Measurements from ENCODE around the gene AKAP13.
A peak's percentile ranks its signal among the peaks of the same experiment; 100 is the strongest.

The AKAP13 gene

DNA sequence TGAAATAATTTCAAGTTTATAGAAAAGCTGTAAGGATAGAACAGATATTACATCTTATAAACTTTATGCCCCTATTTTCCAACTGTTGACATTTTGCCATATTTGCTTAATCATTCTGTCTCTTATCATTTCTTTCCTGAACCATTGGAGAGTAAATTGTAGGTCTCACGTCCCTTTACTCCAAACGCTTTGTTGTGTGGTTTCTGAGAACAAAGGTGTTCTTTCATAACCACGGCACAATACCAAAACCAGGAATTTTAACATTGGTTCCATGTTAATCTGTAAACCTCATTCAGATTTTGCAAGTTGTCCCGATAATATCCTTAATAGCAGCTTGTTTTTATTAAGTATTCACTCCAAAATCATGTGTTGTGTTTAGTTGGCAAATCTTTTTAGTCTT, 134.8 kb downstream of the AKAP13 start:
- no peak for TF ChIP-seq ZNF16 (tag by site-specific recombination; IDR thresholded peaks at IDR 0.05; ENCODE audit: low read depth)
- TF ChIP-seq ZNF549 (tag by site-specific recombination; IDR thresholded peaks at IDR 0.05): no peak
- no peak for TF ChIP-seq ZNF335 (tag by site-specific recombination; conservative IDR thresholded peaks at IDR 0.05)
- no peak for TF ChIP-seq ZNF10 (tag by site-specific recombination; IDR thresholded peaks at IDR 0.05)
- TF ChIP-seq ZFP41 (tag by site-specific recombination; IDR thresholded peaks at IDR 0.05; ENCODE audit: borderline replicate concordance): no peak
- TF ChIP-seq, protein P1, sequence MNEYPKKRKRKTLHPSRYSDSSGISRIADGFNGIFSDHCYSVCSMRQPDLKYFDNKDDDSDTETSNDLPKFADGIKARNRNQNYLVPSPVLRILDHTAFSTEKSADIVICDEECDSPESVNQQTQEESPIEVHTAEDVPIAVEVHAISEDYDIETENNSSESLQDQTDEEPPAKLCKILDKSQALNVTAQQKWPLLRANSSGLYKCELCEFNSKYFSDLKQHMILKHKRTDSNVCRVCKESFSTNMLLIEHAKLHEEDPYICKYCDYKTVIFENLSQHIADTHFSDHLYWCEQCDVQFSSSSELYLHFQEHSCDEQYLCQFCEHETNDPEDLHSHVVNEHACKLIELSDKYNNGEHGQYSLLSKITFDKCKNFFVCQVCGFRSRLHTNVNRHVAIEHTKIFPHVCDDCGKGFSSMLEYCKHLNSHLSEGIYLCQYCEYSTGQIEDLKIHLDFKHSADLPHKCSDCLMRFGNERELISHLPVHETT (tag by site-specific recombination; IDR thresholded peaks at IDR 0.05): no peak
- TF ChIP-seq, protein P2, sequence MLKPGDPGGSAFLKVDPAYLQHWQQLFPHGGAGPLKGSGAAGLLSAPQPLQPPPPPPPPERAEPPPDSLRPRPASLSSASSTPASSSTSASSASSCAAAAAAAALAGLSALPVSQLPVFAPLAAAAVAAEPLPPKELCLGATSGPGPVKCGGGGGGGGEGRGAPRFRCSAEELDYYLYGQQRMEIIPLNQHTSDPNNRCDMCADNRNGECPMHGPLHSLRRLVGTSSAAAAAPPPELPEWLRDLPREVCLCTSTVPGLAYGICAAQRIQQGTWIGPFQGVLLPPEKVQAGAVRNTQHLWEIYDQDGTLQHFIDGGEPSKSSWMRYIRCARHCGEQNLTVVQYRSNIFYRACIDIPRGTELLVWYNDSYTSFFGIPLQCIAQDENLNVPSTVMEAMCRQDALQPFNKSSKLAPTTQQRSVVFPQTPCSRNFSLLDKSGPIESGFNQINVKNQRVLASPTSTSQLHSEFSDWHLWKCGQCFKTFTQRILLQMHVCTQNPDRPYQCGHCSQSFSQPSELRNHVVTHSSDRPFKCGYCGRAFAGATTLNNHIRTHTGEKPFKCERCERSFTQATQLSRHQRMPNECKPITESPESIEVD (tag by site-specific recombination; IDR thresholded peaks at IDR 0.05): no peak
- no peak for TF ChIP-seq ZNF544 (tag by site-specific recombination; IDR thresholded peaks at IDR 0.05)
- TF ChIP-seq ZNF530 (tag by site-specific recombination; IDR thresholded peaks at IDR 0.05; ENCODE audit: low read depth): no peak
- TF ChIP-seq ZNF24 (tag by site-specific recombination; IDR thresholded peaks at IDR 0.05): no peak
- no peak for TF ChIP-seq ZNF658 (tag by site-specific recombination; IDR thresholded peaks at IDR 0.05)
- TF ChIP-seq ZNF521 (tag by site-specific recombination; IDR thresholded peaks at IDR 0.05): no peak
- no peak for TF ChIP-seq ZNF677 (tag by site-specific recombination; IDR thresholded peaks at IDR 0.05)
- no peak for TF ChIP-seq ZNF302 (tag by site-specific recombination; IDR thresholded peaks at IDR 0.05; ENCODE audit: low read depth)
- TF ChIP-seq, protein P3, sequence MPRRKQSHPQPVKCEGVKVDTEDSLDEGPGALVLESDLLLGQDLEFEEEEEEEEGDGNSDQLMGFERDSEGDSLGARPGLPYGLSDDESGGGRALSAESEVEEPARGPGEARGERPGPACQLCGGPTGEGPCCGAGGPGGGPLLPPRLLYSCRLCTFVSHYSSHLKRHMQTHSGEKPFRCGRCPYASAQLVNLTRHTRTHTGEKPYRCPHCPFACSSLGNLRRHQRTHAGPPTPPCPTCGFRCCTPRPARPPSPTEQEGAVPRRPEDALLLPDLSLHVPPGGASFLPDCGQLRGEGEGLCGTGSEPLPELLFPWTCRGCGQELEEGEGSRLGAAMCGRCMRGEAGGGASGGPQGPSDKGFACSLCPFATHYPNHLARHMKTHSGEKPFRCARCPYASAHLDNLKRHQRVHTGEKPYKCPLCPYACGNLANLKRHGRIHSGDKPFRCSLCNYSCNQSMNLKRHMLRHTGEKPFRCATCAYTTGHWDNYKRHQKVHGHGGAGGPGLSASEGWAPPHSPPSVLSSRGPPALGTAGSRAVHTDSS (tag by site-specific recombination; IDR thresholded peaks at IDR 0.05): no peak
- Histone ChIP-seq H3K9me3 (ENCODE audit: control insufficient read depth, insufficient read depth, low read depth, low read length) (no peaks in the 10 kb centered on the region), H3K27ac (ENCODE audit: extremely low read depth, low read depth, low read length) (no peak overlapping the region), H3K4me3 (ENCODE audit: low read depth, low read length) (no peak overlapping the region), H3K36me3 (ENCODE audit: control insufficient read depth in 2 of 2, insufficient read depth in 1 of 2, low read length in 2 of 2) (no peaks in the 10 kb centered on the region), H3K4me1 (ENCODE audit: control insufficient read depth, insufficient read depth, low read length) (peaks cover 24% of the 10 kb centered on the region)
- CTCF ChIA-PET: interaction anchor here (1.0 to 2.1 kb wide), 2 partner anchors 9 to 11 kb away, joined by 4 to 13 read pairs; no protein-coding TSS in a partner anchor
- POLR2A ChIA-PET: no interaction called here

DNA sequence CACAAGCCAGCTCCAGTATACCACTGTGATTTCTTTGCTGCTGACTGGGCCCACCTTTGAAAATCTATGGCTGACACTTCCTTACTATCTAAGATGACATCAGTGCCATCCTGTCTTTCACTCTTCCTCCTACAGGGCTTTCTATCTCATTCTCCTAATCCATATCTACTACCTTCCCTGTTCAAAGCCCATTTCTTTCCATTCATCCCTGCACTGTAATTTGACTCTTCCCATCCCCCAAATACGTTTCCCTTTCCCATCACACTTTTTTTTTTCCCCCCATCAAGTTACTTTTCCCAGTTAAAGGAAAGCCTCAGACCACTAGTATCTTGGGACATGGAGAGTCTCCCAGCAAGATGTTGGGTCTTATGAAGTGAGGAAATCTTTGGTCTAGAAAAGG, 136.7 kb downstream of the AKAP13 start:
- Histone ChIP-seq H3K4me3 (ENCODE audit: low read depth, low read length) (no peak overlapping the region), H3K9me3 (ENCODE audit: control insufficient read depth, insufficient read depth, low read depth, low read length) (no peaks in the 10 kb centered on the region), H3K27ac (ENCODE audit: extremely low read depth, low read depth, low read length) (no peak overlapping the region), H3K36me3 (ENCODE audit: control insufficient read depth in 2 of 2, insufficient read depth in 1 of 2, low read length in 2 of 2) (no peaks in the 10 kb centered on the region), H3K4me1 (ENCODE audit: control insufficient read depth, insufficient read depth, low read length) (peaks cover 24% of the 10 kb centered on the region)
- POLR2A ChIA-PET: no interaction called here
- TF ChIP-seq, protein P4, sequence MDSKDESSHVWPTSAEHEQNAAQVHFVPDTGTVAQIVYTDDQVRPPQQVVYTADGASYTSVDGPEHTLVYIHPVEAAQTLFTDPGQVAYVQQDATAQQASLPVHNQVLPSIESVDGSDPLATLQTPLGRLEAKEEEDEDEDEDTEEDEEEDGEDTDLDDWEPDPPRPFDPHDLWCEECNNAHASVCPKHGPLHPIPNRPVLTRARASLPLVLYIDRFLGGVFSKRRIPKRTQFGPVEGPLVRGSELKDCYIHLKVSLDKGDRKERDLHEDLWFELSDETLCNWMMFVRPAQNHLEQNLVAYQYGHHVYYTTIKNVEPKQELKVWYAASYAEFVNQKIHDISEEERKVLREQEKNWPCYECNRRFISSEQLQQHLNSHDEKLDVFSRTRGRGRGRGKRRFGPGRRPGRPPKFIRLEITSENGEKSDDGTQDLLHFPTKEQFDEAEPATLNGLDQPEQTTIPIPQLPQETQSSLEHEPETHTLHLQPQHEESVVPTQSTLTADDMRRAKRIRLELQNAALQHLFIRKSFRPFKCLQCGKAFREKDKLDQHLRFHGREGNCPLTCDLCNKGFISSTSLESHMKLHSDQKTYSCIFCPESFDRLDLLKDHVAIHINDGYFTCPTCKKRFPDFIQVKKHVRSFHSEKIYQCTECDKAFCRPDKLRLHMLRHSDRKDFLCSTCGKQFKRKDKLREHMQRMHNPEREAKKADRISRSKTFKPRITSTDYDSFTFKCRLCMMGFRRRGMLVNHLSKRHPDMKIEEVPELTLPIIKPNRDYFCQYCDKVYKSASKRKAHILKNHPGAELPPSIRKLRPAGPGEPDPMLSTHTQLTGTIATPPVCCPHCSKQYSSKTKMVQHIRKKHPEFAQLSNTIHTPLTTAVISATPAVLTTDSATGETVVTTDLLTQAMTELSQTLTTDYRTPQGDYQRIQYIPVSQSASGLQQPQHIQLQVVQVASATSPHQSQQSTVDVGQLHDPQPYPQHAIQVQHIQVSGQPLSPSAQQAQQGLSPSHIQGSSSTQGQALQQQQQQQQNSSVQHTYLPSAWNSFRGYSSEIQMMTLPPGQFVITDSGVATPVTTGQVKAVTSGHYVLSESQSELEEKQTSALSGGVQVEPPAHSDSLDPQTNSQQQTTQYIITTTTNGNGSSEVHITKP (tag by site-specific recombination; IDR thresholded peaks at IDR 0.05): no peak
- TF ChIP-seq ZNF169 (tag by site-specific recombination; IDR thresholded peaks at IDR 0.05) (no peak), ZFP69B (tag by site-specific recombination; IDR thresholded peaks at IDR 0.05) (peak; percentile 33; the same call in 1 of the 2 replicates), ZBTB17 (tag by site-specific recombination; IDR thresholded peaks at IDR 0.05) (peak; percentile 54; the same call in 1 of the 2 replicates), PRDM1 (tag by site-specific recombination; IDR thresholded peaks at IDR 0.05) (peak; percentile 89), ZBTB48 (tag by site-specific recombination; IDR thresholded peaks at IDR 0.05) (no peak)
- CTCF ChIA-PET: interaction anchor here (1.4 to 1.7 kb wide), 2 partner anchors 8 to 11 kb away, joined by 3 to 8 read pairs; no protein-coding TSS in a partner anchor

All from HEK293 (cell line).